Ecto neural progenitor cell (in vitro differentiated cells): ENCODE data around the gene RPS15.
"Not testable (repeated sequence)": the region's sequence is repeated elsewhere in the genome, so short reads cannot be mapped to it uniquely, and the experiment has no call there.

Experiments
- DNase-seq: peaks from one replicate; pipeline ENCODE4 v3.0.0-alpha.2; 2018; ENCODE audit warnings: low spot score

RPS15 gene

GRCh38 chr19:1470305-1471009 lies 32.3 kb downstream of the RPS15 start:
- peak; percentile 83 for DNase-seq

GRCh38 chr19:1471010-1471514 lies 32.9 kb downstream of the RPS15 start:
- DNase-seq: peak; percentile 80

- DNase-seq: no peak
These were observed 33.4 kb downstream of the RPS15 start for GRCh38 chr19:1471515-1472160.

- no peak for DNase-seq
These were observed 34.3 kb downstream of the RPS15 start for GRCh38 chr19:1472231-1473084.

GRCh38 chr19:1473085-1473851 lies 35.1 kb downstream of the RPS15 start:
- no peak for DNase-seq

- no peak for DNase-seq
These were observed 36.0 kb downstream of the RPS15 start for GRCh38 chr19:1474011-1474764.

GRCh38 chr19:1474765-1475351 lies 36.7 kb downstream of the RPS15 start:
- DNase-seq: no peak

GRCh38 chr19:1475751-1476437 lies 37.7 kb downstream of the RPS15 start:
- DNase-seq: no peak

GRCh38 chr19:1477056-1477455 lies 38.9 kb downstream of the RPS15 start:
- not testable (repeated sequence) for DNase-seq

- peak; percentile 97 for DNase-seq
These were observed 40.9 kb downstream of the RPS15 start, which contains the start of gene C19orf25 for GRCh38 chr19:1478934-1479707. TSS of gene C19orf25 (minus strand) at chr19:1479215. CDS start at chr19:1478903, 312 bp downstream.

- DNase-seq: no peak
These were observed 43.2 kb downstream of the RPS15 start for GRCh38 chr19:1481224-1481892.

GRCh38 chr19:1481893-1482360 lies 43.7 kb downstream of the RPS15 start:
- DNase-seq: no peak

- no peak for DNase-seq
These were observed 44.4 kb downstream of the RPS15 start for GRCh38 chr19:1482361-1483130.

GRCh38 chr19:1483131-1483978 lies 45.2 kb downstream of the RPS15 start:
- no peak for DNase-seq

- DNase-seq: no peak
These were observed 45.8 kb downstream of the RPS15 start for GRCh38 chr19:1483979-1484428.

GRCh38 chr19:1486720-1487575 lies 48.8 kb downstream of the RPS15 start:
- no peak for DNase-seq
